Endothelial cell of umbilical vein (primary cell): ENCODE results near the gene SCLT1. TPM values are rescaled to one million over a fixed set of nuclear protein-coding genes. Genes with fewer than 3 reads are reported as not detected.

ENCODE experiments used
- BruUV-seq: library from RNA; stranded (reverse); fragments of 400-500 nt; replicated peaks from 2 replicates; lab custom pipeline; 2021; lab: Mats Ljungman, UMichigan
- CTCF ChIA-PET: fragments of 300-600, 350-600 bp; sonication (Branson Sonifier 250); formaldehyde crosslinking; loops from one replicate; lab custom pipeline; 2021; ENCODE audit warnings: antibody characterized with exemption, inconsistent platforms; lab: Charles Lee
- POLR2A ChIA-PET: fragments of 300-600, 350-600 bp; sonication (Branson Sonifier 250); formaldehyde crosslinking; loops from one replicate; lab custom pipeline; 2021; ENCODE audit warnings: antibody characterized with exemption, inconsistent platforms; lab: Charles Lee
- DNase-seq: peaks from one replicate; pipeline ENCODE4 v3.0.0-alpha.2; 2011; ENCODE audit warnings: low read depth, low spot score
- FAIRE-seq: peaks from 2 replicates; lab custom pipeline; 2011; peaks lifted over from hg19 to GRCh38; lab: Jason Lieb, UNC
- H2AFZ ChIP-seq: 2 replicates; pipeline ENCODE4 v1.6.0; 2012; ENCODE audit warnings: low read depth, low read length, control low read depth, inconsistent platforms
- H3K27ac ChIP-seq: 2 replicates; pipeline ENCODE4 v1.5.1; 2011; ENCODE audit warnings: low read depth, mild to moderate bottlenecking, control low read depth, low read length, moderate library complexity; ENCODE audit not compliant: insufficient read depth
- H3K27me3 ChIP-seq, 2 experiments: 2 replicates each; pipeline versions ENCODE4 v1.6.0 to v1.6.1; 2011; ENCODE audit warnings: low read length in 2 of 2, mixed read lengths in 1 of 2; ENCODE audit not compliant: control insufficient read depth in 2 of 2, insufficient read depth in 2 of 2
- H3K36me3 ChIP-seq, 2 experiments: 2 replicates in 1 of 2; 3 replicates in 1 of 2; pipeline ENCODE4 v1.5.1; 2011; ENCODE audit warnings: low read length in 2 of 2, mild to moderate bottlenecking in 1 of 2, moderate library complexity in 1 of 2; ENCODE audit not compliant: control insufficient read depth in 2 of 2, insufficient read depth in 2 of 2; ENCODE audit errors: extremely low read depth in 1 of 2
- H3K4me1 ChIP-seq: 3 replicates; pipeline ENCODE4 v1.5.1; 2011; ENCODE audit warnings: mild to moderate bottlenecking, low read length; ENCODE audit not compliant: control insufficient read depth, insufficient read depth; ENCODE audit errors: extremely low read depth
- H3K4me2 ChIP-seq: 2 replicates; pipeline ENCODE4 v1.6.1; 2011; ENCODE audit warnings: low read length, control low read depth, mixed read lengths; ENCODE audit not compliant: insufficient read depth
- H3K4me3 ChIP-seq, 3 experiments: fragments of 200-600 bp in 1 of 3; sonication (generic), shearing (Covaris generic) in 1 of 3; replicated peaks in 1 of 3; 2 replicates each; pipeline ENCODE4 v1.5.1; 2011 to 2016; ENCODE audit warnings: control low read depth in 3 of 3, low read length in 3 of 3, mild to moderate bottlenecking in 2 of 3, inconsistent platforms in 1 of 3, low read depth in 1 of 3, moderate library complexity in 1 of 3; ENCODE audit not compliant: insufficient read depth in 1 of 3
- H3K79me2 ChIP-seq: 2 replicates; pipeline ENCODE4 v1.6.0; 2012; ENCODE audit warnings: low read length, inconsistent platforms; ENCODE audit not compliant: control insufficient read depth, insufficient read depth
- H3K9ac ChIP-seq: replicated peaks from 2 replicates; pipeline ENCODE3; 2011; ENCODE audit warnings: low read length, control low read depth; ENCODE audit not compliant: insufficient read depth; ENCODE audit errors: extremely low read depth
- H3K9me1 ChIP-seq: replicated peaks from 3 replicates; pipeline ENCODE4 v1.6.0; 2011; ENCODE audit warnings: mild to moderate bottlenecking, low read length; ENCODE audit not compliant: control insufficient read depth, insufficient read depth; ENCODE audit errors: extremely low read depth
- H3K9me3 ChIP-seq: replicated peaks from 2 replicates; pipeline ENCODE4 v1.5.1; 2012; ENCODE audit warnings: low read length, inconsistent platforms; ENCODE audit not compliant: control insufficient read depth, insufficient read depth
- H4K20me1 ChIP-seq: replicated peaks from 2 replicates; pipeline ENCODE3; 2011; ENCODE audit warnings: mild to moderate bottlenecking, low read length; ENCODE audit not compliant: control insufficient read depth, insufficient read depth; ENCODE audit errors: extremely low read depth
- FOS ChIP-seq: IDR thresholded peaks from 2 replicates; pipeline ENCODE4 v1.6.1; 2011; ENCODE audit warnings: mild to moderate bottlenecking, low read length, moderate library complexity, borderline replicate concordance; ENCODE audit not compliant: insufficient read depth
- GATA2 ChIP-seq: IDR thresholded peaks from 2 replicates; pipeline ENCODE4 v1.7.0; 2011; ENCODE audit warnings: low read depth, mild to moderate bottlenecking, moderate library complexity, mixed read lengths, low read length; ENCODE audit not compliant: insufficient read length, insufficient read depth
- JUN ChIP-seq: IDR thresholded peaks from 2 replicates; pipeline ENCODE4 v1.6.1; 2011; ENCODE audit warnings: borderline replicate concordance, low read depth; ENCODE audit not compliant: insufficient read length, insufficient read depth
- MYC ChIP-seq: IDR thresholded peaks from one replicate; pipeline ENCODE4 v1.6.1; 2011; ENCODE audit warnings: mild to moderate bottlenecking, low read depth, low read length
- POLR2A ChIP-seq: IDR thresholded peaks from 2 replicates; pipeline ENCODE4 v1.6.1; 2012; ENCODE audit warnings: low read depth, mild to moderate bottlenecking, control low read depth, low read length
- POLR2AphosphoS5 ChIP-seq: IDR thresholded peaks from 2 replicates; pipeline ENCODE4 v1.6.1; 2012; ENCODE audit warnings: low read depth, mild to moderate bottlenecking, control low read depth, low read length, moderate library complexity; ENCODE audit not compliant: insufficient read depth
- dilution Hi-C: fragments of 300-500 bp; cut with MboI; formaldehyde crosslinking; loops from one replicate; pipeline ENCODE4 v1.15.0; 2019; ENCODE audit warnings: low sequenced_read_pairs; ENCODE audit not compliant: extremely low pct_ligation_motif_present
- intact Hi-C: fragments of 100-400 bp; cut with micrococcal nuclease; formaldehyde crosslinking; loops from one replicate; pipeline ENCODE4 v1.10.0; 2022
- polyA plus RNA-seq, 4 experiments: library from polyadenylated mRNA; depleted of rRNA in 3 of 4; stranded (reverse) in 3 of 4; unstranded in 1 of 4; fragments of >200 nt; gene quantifications; 2 replicates each; pipeline versions ENCODE4 v1.2.1 to v1.2.3, GENCODE V29; 2011 to 2012; ENCODE audit warnings: missing spikeins in 1 of 4
- total RNA-seq: library from RNA; stranded (reverse); gene quantifications from 2 replicates; pipeline ENCODE4 v1.2.3, GENCODE V29; 2021
- TF ChIP-seq, protein P1 (sequence below), 2 donors: IDR thresholded peaks; 1 replicate in 1 of 2; 2 replicates in 1 of 2; pipeline ENCODE4 v1.5.1; 2011; ENCODE audit warnings: low read length in 2 of 2, mild to moderate bottlenecking in 2 of 2, moderate library complexity in 2 of 2, control low read depth in 1 of 2, inconsistent platforms in 1 of 2, low read depth in 1 of 2; ENCODE audit not compliant: insufficient read depth in 1 of 2; ENCODE audit errors: extremely low read depth in 1 of 2

The SCLT1 gene
- total and polyA plus RNA-seq, 2 donors (not counting 3 experiments of a cell fraction or from before 2014, with no cell fraction given) = 3.2 to 14.0 TPM

- H4K20me1 ChIP-seq = no peaks in the 10 kb centered on the region
- H3K4me2 ChIP-seq = no peak overlapping the region
- H3K36me3 ChIP-seq = peaks cover 23 to 50% of the 10 kb centered on the region in 2 experiments
- BruUV-seq = no TSS peak
- ChIA-PET POLR2A (no interaction called here), CTCF (no interaction called here)
- H3K9me1 ChIP-seq = no peaks in the 10 kb centered on the region
- H3K27ac ChIP-seq = no peak overlapping the region
- DNase-seq = no peak
- no peak overlapping the region for H2AFZ ChIP-seq
- dilution Hi-C loops (no loop called here), intact Hi-C loops (no loop called here)
- no peaks in the 10 kb centered on the region for H3K27me3 ChIP-seq
- H3K4me3 ChIP-seq = no peak overlapping the region
- no peaks in the 10 kb centered on the region for H3K9me3 ChIP-seq
- H3K9ac ChIP-seq = no peak overlapping the region
- FAIRE-seq = no peak
- no peaks in the 10 kb centered on the region for H3K4me1 ChIP-seq
- H3K79me2 ChIP-seq = peaks cover 27% of the 10 kb centered on the region
- TF ChIP-seq GATA2 (no peak), POLR2A (no peak), POLR2AphosphoS5 (no peak), FOS (no peak), MYC (no peak), JUN (no peak)
- TF ChIP-seq, protein P1, sequence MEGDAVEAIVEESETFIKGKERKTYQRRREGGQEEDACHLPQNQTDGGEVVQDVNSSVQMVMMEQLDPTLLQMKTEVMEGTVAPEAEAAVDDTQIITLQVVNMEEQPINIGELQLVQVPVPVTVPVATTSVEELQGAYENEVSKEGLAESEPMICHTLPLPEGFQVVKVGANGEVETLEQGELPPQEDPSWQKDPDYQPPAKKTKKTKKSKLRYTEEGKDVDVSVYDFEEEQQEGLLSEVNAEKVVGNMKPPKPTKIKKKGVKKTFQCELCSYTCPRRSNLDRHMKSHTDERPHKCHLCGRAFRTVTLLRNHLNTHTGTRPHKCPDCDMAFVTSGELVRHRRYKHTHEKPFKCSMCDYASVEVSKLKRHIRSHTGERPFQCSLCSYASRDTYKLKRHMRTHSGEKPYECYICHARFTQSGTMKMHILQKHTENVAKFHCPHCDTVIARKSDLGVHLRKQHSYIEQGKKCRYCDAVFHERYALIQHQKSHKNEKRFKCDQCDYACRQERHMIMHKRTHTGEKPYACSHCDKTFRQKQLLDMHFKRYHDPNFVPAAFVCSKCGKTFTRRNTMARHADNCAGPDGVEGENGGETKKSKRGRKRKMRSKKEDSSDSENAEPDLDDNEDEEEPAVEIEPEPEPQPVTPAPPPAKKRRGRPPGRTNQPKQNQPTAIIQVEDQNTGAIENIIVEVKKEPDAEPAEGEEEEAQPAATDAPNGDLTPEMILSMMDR (IDR thresholded peaks at IDR 0.05; ENCODE audit: extremely low read depth in 1 of 2, insufficient read depth in 1 of 2, low read depth in 1 of 2, low read length in 2 of 2) = no peak
Measured at GRCh38 chr4:128846063-128846462, 247.3 kb downstream of the SCLT1 start.
